K562 (cell line): ENCODE results near the gene DIPK1B. TPM values are rescaled to one million over a fixed set of nuclear protein-coding genes. Genes with fewer than 3 reads are reported as not detected.

Experiments used
- ATAC-seq: fragments of 200-7000 bp; cut with Tn5 transposase; 3 replicates; pipeline ENCODE4 v1.9.1; 2020; ENCODE audit warnings: moderate library complexity
- BruUV-seq: library from RNA; stranded (reverse); fragments of 400-500 nt; replicated peaks from 2 replicates; lab custom pipeline; 2021; lab: Mats Ljungman, UMichigan
- CTCF ChIA-PET: fragments of 300-600 bp; formaldehyde crosslinking; extraction: SDS; loops from one replicate; lab custom pipeline; 2021; ENCODE audit warnings: low intra/inter-chr PET ratio; lab: Yijun Ruan, JAX
- POLR2A ChIA-PET: fragments of 300-600, 350-650 bp; sonication (Branson Sonifier 250); formaldehyde crosslinking; extraction: SDS; loops from one replicate; lab custom pipeline; 2021; ENCODE audit warnings: antibody characterized with exemption, inconsistent platforms; lab: Yijun Ruan, JAX
- DNase-seq, 4 experiments: peaks; one replicate each; pipeline versions ENCODE4 v3.0.0 to v3.0.0-alpha.2; 2011 to 2018; ENCODE audit warnings: low spot score in 3 of 4, mixed read lengths in 3 of 4; ENCODE audit errors: extremely low read depth in 1 of 4
- FAIRE-seq: peaks from 2 replicates; lab custom pipeline; 2011; peaks lifted over from hg19 to GRCh38; lab: Jason Lieb, UNC
- H2AFZ ChIP-seq: 2 replicates; pipeline ENCODE4 v1.6.0; 2011; ENCODE audit warnings: low read depth, low read length, control low read depth, inconsistent platforms
- H3K27ac ChIP-seq: fragments of 200-600 bp; 3 replicates; pipeline ENCODE4 v1.8.0; 2011; ENCODE audit warnings: low read depth, mild to moderate bottlenecking, control low read depth, inconsistent platforms, low read length, moderate library complexity, mixed read lengths; ENCODE audit errors: extremely low read depth
- H3K27me3 ChIP-seq, 2 experiments: fragments of 300-600 bp in 1 of 2; 2 replicates in 1 of 2; 3 replicates in 1 of 2; pipeline versions ENCODE4 v1.6.0 to v1.8.0; 2011; ENCODE audit warnings: inconsistent platforms in 2 of 2, low read length in 2 of 2, mild to moderate bottlenecking in 1 of 2, mixed read lengths in 1 of 2, moderate library complexity in 1 of 2; ENCODE audit not compliant: control insufficient read depth in 2 of 2, insufficient read depth in 2 of 2
- H3K36me3 ChIP-seq: fragments of 300-600 bp; 3 replicates; pipeline ENCODE4 v1.8.0; 2011; ENCODE audit warnings: mild to moderate bottlenecking, low read length, inconsistent platforms; ENCODE audit not compliant: control insufficient read depth, insufficient read depth
- H3K4me1 ChIP-seq, 2 experiments: fragments of 200-600 bp in 1 of 2; replicated peaks in 1 of 2; 2 replicates in 1 of 2; 3 replicates in 1 of 2; pipeline versions ENCODE4 v1.5.1 to v1.8.0; 2011; ENCODE audit warnings: inconsistent platforms in 2 of 2, low read length in 2 of 2, mild to moderate bottlenecking in 1 of 2, mixed read lengths in 1 of 2, moderate library complexity in 1 of 2; ENCODE audit not compliant: control insufficient read depth in 2 of 2, insufficient read depth in 2 of 2
- H3K4me2 ChIP-seq: 2 replicates; pipeline ENCODE4 v1.6.1; 2011; ENCODE audit warnings: low read length, control low read depth, inconsistent platforms, mixed read lengths; ENCODE audit not compliant: insufficient read depth
- H3K4me3 ChIP-seq: fragments of 200-600 bp; sonication (generic), shearing (Covaris generic); 2 replicates; pipeline ENCODE4 v1.5.1; 2016; ENCODE audit warnings: control low read depth, inconsistent platforms
- H3K79me2 ChIP-seq: fragments of 200-600 bp; 3 replicates; pipeline ENCODE4 v1.8.0; 2011; ENCODE audit warnings: low read length, inconsistent platforms; ENCODE audit not compliant: control insufficient read depth, insufficient read depth
- H3K9ac ChIP-seq, 2 experiments: 2 replicates each; pipeline versions ENCODE4 v1.6.0 to v1.6.1; 2011; ENCODE audit warnings: low read depth in 2 of 2, low read length in 2 of 2, control low read depth in 1 of 2, inconsistent platforms in 1 of 2, mild to moderate bottlenecking in 1 of 2, mixed read lengths in 1 of 2; ENCODE audit not compliant: insufficient read depth in 1 of 2
- H3K9me1 ChIP-seq: one replicate; pipeline ENCODE4 v1.6.0; 2011; ENCODE audit warnings: inconsistent platforms, mild to moderate bottlenecking, low read length, moderate library complexity; ENCODE audit not compliant: control insufficient read depth, insufficient read depth
- H3K9me3 ChIP-seq: replicated peaks from 2 replicates; pipeline ENCODE4 v1.5.1; 2011; ENCODE audit warnings: low read depth, low read length, inconsistent platforms; ENCODE audit not compliant: control insufficient read depth, insufficient read depth
- H4K20me1 ChIP-seq: replicated peaks from 2 replicates; pipeline ENCODE4 v1.6.1; 2011; ENCODE audit warnings: low read length, inconsistent platforms, mixed read lengths; ENCODE audit not compliant: control insufficient read depth, insufficient read depth
- BCL6 ChIP-seq: fragments of 250-450 bp; sonication (Bioruptor Pico); IDR thresholded peaks from 2 replicates; pipeline ENCODE4 v1.4.0; 2020
- FOXK1 ChIP-seq: sonication (generic); formaldehyde crosslinking; IDR thresholded peaks from 2 replicates; pipeline ENCODE4 v1.8.0; 2022; ENCODE audit warnings: missing genetic modification reagents, mild to moderate bottlenecking, borderline replicate concordance
- HDAC1 ChIP-seq, 2 experiments: fragments of 450-650 bp; IDR thresholded peaks; 2 replicates each; pipeline ENCODE4 v1.6.1; 2016 to 2017; ENCODE audit warnings: inconsistent platforms in 1 of 2, mild to moderate bottlenecking in 1 of 2, moderate library complexity in 1 of 2
- KDM4B ChIP-seq, 2 experiments: fragments of 450-650 bp in 1 of 2; sonication (generic) in 1 of 2; IDR thresholded peaks; 2 replicates each; pipeline ENCODE4 v1.6.1; 2016 to 2017; ENCODE audit warnings: borderline replicate concordance in 2 of 2, antibody characterized with exemption in 1 of 2, low read depth in 1 of 2, mild to moderate bottlenecking in 1 of 2
- KLF13 ChIP-seq: fragments of 450-650 bp; IDR thresholded peaks from 2 replicates; pipeline ENCODE4 v1.6.1; 2016; ENCODE audit warnings: missing genetic modification characterization, low read depth, mild to moderate bottlenecking, missing compliant biosample characterization, moderate library complexity, borderline replicate concordance
- SAP30 ChIP-seq: fragments of 200-600 bp; sonication (generic); IDR thresholded peaks from 2 replicates; pipeline ENCODE4 v1.6.1; 2012; ENCODE audit warnings: borderline replicate concordance, low read depth, mild to moderate bottlenecking, moderate library complexity, low read length, control low read depth, inconsistent platforms; ENCODE audit not compliant: insufficient read depth, poor library complexity, severe bottlenecking
- SMARCB1 ChIP-seq: IDR thresholded peaks from 2 replicates; pipeline ENCODE4 v1.6.1; 2011; ENCODE audit warnings: improper control_type of control experiment, low read depth; ENCODE audit not compliant: insufficient read length
- SPI1 ChIP-seq: IDR thresholded peaks from 2 replicates; pipeline ENCODE4 v1.6.1; 2011; ENCODE audit warnings: low read depth, low read length, control low read depth, borderline replicate concordance
- ZNF347 ChIP-seq: fragments of 450-650 bp; formaldehyde crosslinking; IDR thresholded peaks from 2 replicates; pipeline ENCODE4 v1.4.0; 2020; ENCODE audit warnings: low read depth, mild to moderate bottlenecking, moderate library complexity
- ZNF780A ChIP-seq: fragments of 250-450 bp; sonication (Bioruptor Pico); IDR thresholded peaks from 2 replicates; pipeline ENCODE4 v1.5.0; 2021; ENCODE audit warnings: mild to moderate bottlenecking
- WGBS: fragments of 100-300 bp; shearing (Covaris generic); methylation state at CpG from one replicate; pipeline ENCODE4 v1.1.6; 2016; ENCODE audit warnings: low coverage, mixed read lengths; ENCODE audit not compliant: insufficient coverage; ENCODE audit errors: missing lambda C conversion rate; 5-methylcytosine and 5-hydroxymethylcytosine counted together
- in situ Hi-C: fragments of 300-500 bp; cut with MboI; formaldehyde crosslinking; loops from 4 replicates; pipeline ENCODE4 v1.15.0; 2018; ENCODE audit warnings: inconsistent platforms, mixed read lengths
- intact Hi-C: fragments of 100-400 bp; cut with micrococcal nuclease; formaldehyde crosslinking; loops from 2 replicates; pipeline ENCODE4 v1.14.2; 2022
- polyA plus RNA-seq, 8 experiments: library from polyadenylated mRNA; depleted of rRNA in 4 of 8; stranded (reverse) in 5 of 8; unstranded in 3 of 8; fragments of >200 nt; fragmentation: Nextera tagmentation in 2 of 8; fragmentation: Illumina TruSeq in 1 of 8; extraction: Ambion mirVana in 2 of 8; extraction: Trizol in 1 of 8; gene quantifications; 2 replicates each; pipeline versions ENCODE4 v1.2.1 to v1.2.3, GENCODE V29; 2011 to 2014; ENCODE audit warnings: inconsistent platforms in 1 of 8, missing spikeins in 1 of 8
- total RNA-seq, 7 experiments: library from RNA; depleted of rRNA in 6 of 7; stranded (reverse); fragments of >200 nt in 6 of 7; fragmentation: Illumina TruSeq in 2 of 7; extraction: Trizol in 2 of 7; gene quantifications; 2 replicates each; pipeline versions ENCODE4 v1.2.1 to v1.2.3, GENCODE V29; 2011 to 2021; ENCODE audit warnings: low replicate concordance in 1 of 7
- TF ChIP-seq, protein P1 (sequence below): fragments of 450-650 bp; IDR thresholded peaks from 2 replicates; pipeline ENCODE4 v1.6.1; 2017; ENCODE audit warnings: mild to moderate bottlenecking, moderate library complexity
- TF ChIP-seq, protein P2 (sequence below): fragments of 200-800 bp; sonication (Bioruptor generic); IDR thresholded peaks from 2 replicates; pipeline ENCODE4 v1.6.1; 2016; ENCODE audit warnings: missing genetic modification characterization, missing compliant biosample characterization

DIPK1B gene
- total and polyA plus RNA-seq, 9 of the 15 experiments (the other 6 are each of a cell fraction or from before 2014, with no cell fraction given): 0.08 to 22.3 (median 5.9) TPM

DNA sequence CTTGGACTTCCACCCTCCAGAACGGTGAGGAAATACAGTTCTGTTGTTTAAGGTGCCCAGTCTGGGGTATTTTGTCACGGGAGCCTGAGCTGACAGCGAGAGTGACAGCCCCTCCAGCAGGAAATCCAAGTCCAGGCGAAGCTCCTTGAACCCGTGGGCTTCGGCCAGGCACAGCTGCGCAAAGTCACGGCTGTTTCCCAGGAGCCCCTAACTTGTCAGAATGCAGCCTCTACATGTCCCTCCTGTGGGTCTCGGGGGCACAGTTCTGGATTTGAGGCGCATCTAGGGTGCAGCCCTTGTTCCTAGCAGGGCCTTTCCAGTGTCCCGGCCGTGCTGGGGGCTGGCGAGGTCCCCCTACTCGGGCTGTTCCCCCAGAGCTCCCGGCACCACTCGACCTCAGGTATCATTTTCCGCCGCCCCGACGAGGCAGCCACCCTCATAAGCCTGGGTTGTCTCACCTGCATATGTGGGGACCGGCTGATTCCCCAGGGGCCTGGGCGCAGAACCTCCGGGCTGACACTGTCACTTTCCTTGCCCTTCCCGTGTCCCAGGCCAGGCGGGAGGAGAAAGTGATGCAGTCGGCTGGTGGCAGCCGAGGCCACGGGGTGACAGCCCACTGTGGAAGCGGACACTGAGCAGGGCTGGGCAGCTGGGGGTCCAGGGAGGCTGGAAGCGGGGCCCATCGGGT, 41.1 kb downstream of the DIPK1B start:
- in situ Hi-C loops: no loop called here
- Histone ChIP-seq H3K9ac (peak overlapping the region in 1 of 2 experiments; percentile 39; a peak in 1 of 4 replicates), H2AFZ (no peak overlapping the region), H3K9me3 (peaks cover 13% of the 10 kb centered on the region), H3K4me3 (no peak overlapping the region), H3K79me2 (no peaks in the 10 kb centered on the region), H3K4me1 (peaks cover 0 to 45% of the 10 kb centered on the region in 2 experiments; a peak in 3 of 5 replicates), H3K27ac (no peak overlapping the region), H3K4me2 (no peak overlapping the region), H3K9me1 (no peaks in the 10 kb centered on the region), H4K20me1 (no peaks in the 10 kb centered on the region), H3K27me3 (no peaks in the 10 kb centered on the region), H3K36me3 (no peaks in the 10 kb centered on the region)
- DNase-seq (no peak), ATAC-seq (no peak), FAIRE-seq (no peak)
- no peak for TF ChIP-seq SMARCB1
- TF ChIP-seq KDM4B (IDR thresholded peaks at IDR 0.05; ENCODE audit: borderline replicate concordance in 2 of 2, low read depth in 1 of 2): no peak
- no peak for TF ChIP-seq SAP30
- no peak for TF ChIP-seq BCL6 (CRISPR knock-in tag)
- TF ChIP-seq, protein P1, sequence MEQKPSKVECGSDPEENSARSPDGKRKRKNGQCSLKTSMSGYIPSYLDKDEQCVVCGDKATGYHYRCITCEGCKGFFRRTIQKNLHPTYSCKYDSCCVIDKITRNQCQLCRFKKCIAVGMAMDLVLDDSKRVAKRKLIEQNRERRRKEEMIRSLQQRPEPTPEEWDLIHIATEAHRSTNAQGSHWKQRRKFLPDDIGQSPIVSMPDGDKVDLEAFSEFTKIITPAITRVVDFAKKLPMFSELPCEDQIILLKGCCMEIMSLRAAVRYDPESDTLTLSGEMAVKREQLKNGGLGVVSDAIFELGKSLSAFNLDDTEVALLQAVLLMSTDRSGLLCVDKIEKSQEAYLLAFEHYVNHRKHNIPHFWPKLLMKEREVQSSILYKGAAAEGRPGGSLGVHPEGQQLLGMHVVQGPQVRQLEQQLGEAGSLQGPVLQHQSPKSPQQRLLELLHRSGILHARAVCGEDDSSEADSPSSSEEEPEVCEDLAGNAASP: no peak
- no peak for TF ChIP-seq KLF13
- TF ChIP-seq HDAC1 (IDR thresholded peaks at IDR 0.05): no peak
- no peak for TF ChIP-seq ZNF780A (CRISPR knock-in tag)
- no peak for TF ChIP-seq ZNF347 (CRISPR knock-in tag)
- TF ChIP-seq SPI1: no peak
- TF ChIP-seq FOXK1 (CRISPR knock-in tag): no peak
- TF ChIP-seq, protein P2, sequence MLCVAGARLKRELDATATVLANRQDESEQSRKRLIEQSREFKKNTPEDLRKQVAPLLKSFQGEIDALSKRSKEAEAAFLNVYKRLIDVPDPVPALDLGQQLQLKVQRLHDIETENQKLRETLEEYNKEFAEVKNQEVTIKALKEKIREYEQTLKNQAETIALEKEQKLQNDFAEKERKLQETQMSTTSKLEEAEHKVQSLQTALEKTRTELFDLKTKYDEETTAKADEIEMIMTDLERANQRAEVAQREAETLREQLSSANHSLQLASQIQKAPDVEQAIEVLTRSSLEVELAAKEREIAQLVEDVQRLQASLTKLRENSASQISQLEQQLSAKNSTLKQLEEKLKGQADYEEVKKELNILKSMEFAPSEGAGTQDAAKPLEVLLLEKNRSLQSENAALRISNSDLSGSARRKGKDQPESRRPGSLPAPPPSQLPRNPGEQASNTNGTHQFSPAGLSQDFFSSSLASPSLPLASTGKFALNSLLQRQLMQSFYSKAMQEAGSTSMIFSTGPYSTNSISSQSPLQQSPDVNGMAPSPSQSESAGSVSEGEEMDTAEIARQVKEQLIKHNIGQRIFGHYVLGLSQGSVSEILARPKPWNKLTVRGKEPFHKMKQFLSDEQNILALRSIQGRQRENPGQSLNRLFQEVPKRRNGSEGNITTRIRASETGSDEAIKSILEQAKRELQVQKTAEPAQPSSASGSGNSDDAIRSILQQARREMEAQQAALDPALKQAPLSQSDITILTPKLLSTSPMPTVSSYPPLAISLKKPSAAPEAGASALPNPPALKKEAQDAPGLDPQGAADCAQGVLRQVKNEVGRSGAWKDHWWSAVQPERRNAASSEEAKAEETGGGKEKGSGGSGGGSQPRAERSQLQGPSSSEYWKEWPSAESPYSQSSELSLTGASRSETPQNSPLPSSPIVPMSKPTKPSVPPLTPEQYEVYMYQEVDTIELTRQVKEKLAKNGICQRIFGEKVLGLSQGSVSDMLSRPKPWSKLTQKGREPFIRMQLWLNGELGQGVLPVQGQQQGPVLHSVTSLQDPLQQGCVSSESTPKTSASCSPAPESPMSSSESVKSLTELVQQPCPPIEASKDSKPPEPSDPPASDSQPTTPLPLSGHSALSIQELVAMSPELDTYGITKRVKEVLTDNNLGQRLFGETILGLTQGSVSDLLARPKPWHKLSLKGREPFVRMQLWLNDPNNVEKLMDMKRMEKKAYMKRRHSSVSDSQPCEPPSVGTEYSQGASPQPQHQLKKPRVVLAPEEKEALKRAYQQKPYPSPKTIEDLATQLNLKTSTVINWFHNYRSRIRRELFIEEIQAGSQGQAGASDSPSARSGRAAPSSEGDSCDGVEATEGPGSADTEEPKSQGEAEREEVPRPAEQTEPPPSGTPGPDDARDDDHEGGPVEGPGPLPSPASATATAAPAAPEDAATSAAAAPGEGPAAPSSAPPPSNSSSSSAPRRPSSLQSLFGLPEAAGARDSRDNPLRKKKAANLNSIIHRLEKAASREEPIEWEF: no peak
- ChIA-PET POLR2A (interaction anchor here (0.9 kb wide), 1 partner anchor 487 kb away, joined by 3 read pairs; the partner anchor contains the start of gene TUBB4B), CTCF (no interaction called here)
- intact Hi-C loops: no loop called here
- 55% methylated on average over 29 of the region's 31 CpGs for WGBS
- no TSS peak for BruUV-seq
